ENCODE measurements around the gene GPR62. TPM values are rescaled to one million over a fixed set of nuclear protein-coding genes. Genes with fewer than 3 reads are reported as not detected.

The GPR62 gene
- total and polyA plus RNA-seq, 9 of the 15 experiments (the other 6 are each of a cell fraction or from before 2014, with no cell fraction given): not detected

- Histone ChIP-seq H3K27me3 (ENCODE audit: control insufficient read depth in 2 of 2, insufficient read depth in 2 of 2, low read length in 2 of 2) (peaks cover 0 to 6% of the 10 kb centered on the region in 2 experiments; a peak in 2 of 5 replicates), H2AFZ (ENCODE audit: low read depth, low read length) (no peak within 1 kb of the TSS; the same call in 1 of the 2 replicates), H4K20me1 (replicated peaks; ENCODE audit: control insufficient read depth, insufficient read depth, low read length) (0 out of 2 replicates have a peak, but pooled peaks cover 4% of the 10 kb centered on the region), H3K9me1 (ENCODE audit: control insufficient read depth, insufficient read depth, low read length) (peaks cover 3% of the 10 kb centered on the region), H3K79me2 (ENCODE audit: control insufficient read depth, insufficient read depth, low read length) (peaks cover 17% of the 10 kb centered on the region), H3K9me3 (replicated peaks; ENCODE audit: control insufficient read depth, insufficient read depth, low read depth, low read length) (no peaks in the 10 kb centered on the region), H3K4me3 (peak within 1 kb of the TSS; percentile 59), H3K4me1 (replicated peaks in 1 of 2; ENCODE audit: control insufficient read depth in 2 of 2, insufficient read depth in 2 of 2, low read length in 2 of 2) (peaks cover 2 to 57% of the 10 kb centered on the region in 2 experiments; a peak in 4 of 5 replicates), H3K27ac (ENCODE audit: extremely low read depth, low read depth, low read length) (peak within 1 kb of the TSS; percentile 71; the same call in 2 of the 3 replicates), H3K9ac (ENCODE audit: insufficient read depth in 1 of 2, low read depth in 2 of 2, low read length in 2 of 2) (peak within 1 kb of the TSS; percentile 43 to 91), H3K4me2 (ENCODE audit: insufficient read depth, low read length) (peak within 1 kb of the TSS; percentile 63), H3K36me3 (ENCODE audit: control insufficient read depth, insufficient read depth, low read length) (peaks cover 38% of the 10 kb centered on the region; the same call in 1 of the 3 replicates)
- ATAC-seq: peak; percentile 74
- CTCF ChIA-PET (ENCODE audit: low intra/inter-chr PET ratio): no interaction called here
- in situ Hi-C loops (cut with MboI) (no loop called here), intact Hi-C loops (cut with micrococcal nuclease) (no loop called here)
- DNase-seq (ENCODE audit: extremely low read depth in 1 of 4, low spot score in 3 of 4): peak; percentile 60 to 77 (median 76)
- FAIRE-seq: no peak
- 0% methylated on average over 5 of the region's 90 CpGs for WGBS (ENCODE audit: insufficient coverage, low coverage, missing lambda C conversion rate)
- BruUV-seq (replicated peaks): no TSS peak
- POLR2A ChIA-PET: interaction anchor here (0.5 to 0.6 kb wide), 3 partner anchors 9 to 258 kb away, joined by 3 read pairs; no protein-coding TSS in a partner anchor
- TF ChIP-seq ZNF354B (CRISPR knock-in tag; IDR thresholded peaks at IDR 0.05) (no peak), CTBP1 (IDR thresholded peaks at IDR 0.05; ENCODE audit: borderline replicate concordance) (peak; percentile 21; the same call in 1 of the 2 replicates), ZNF431 (CRISPR knock-in tag; IDR thresholded peaks at IDR 0.05) (no peak), HOXB6 (CRISPR knock-in tag; IDR thresholded peaks at IDR 0.05; ENCODE audit: borderline replicate concordance) (no peak), SNIP1 (IDR thresholded peaks at IDR 0.05; ENCODE audit: low read depth) (no peak), NRF1 (conservative IDR thresholded peaks at IDR 0.05 in 1 of 2, IDR thresholded peaks at IDR 0.05 in 1 of 2) (peak in 1 of 2 experiments; percentile 53; a peak in 2 of 4 replicates), CCNT2 (IDR thresholded peaks at IDR 0.05; ENCODE audit: borderline replicate concordance, extremely low read depth, insufficient read length, low read depth, low read length) (peak; percentile 45), REST (IDR thresholded peaks at IDR 0.05; ENCODE audit: borderline replicate concordance) (no peak), REST (CRISPR knock-in tag; IDR thresholded peaks at IDR 0.05; ENCODE audit: low read depth) (0 out of 2 replicates have a peak, but pooled peaks have one; percentile 51), POLR2AphosphoS5 (IDR thresholded peaks at IDR 0.05; ENCODE audit: control insufficient read depth, insufficient read depth, low read depth, low read length) (no peak), NCOA6 (IDR thresholded peaks at IDR 0.05) (no peak), VEZF1 (CRISPR knock-in tag; IDR thresholded peaks at IDR 0.05) (peak; percentile 94)
These were observed 12.4 kb downstream of the GPR62 start, which contains the start of gene PCBP4 for GRCh38 chr3:51967384-51968169. TSS of gene PCBP4 (minus strand) at chr3:51967454. CDS start at chr3:51961240, 6,214 bp downstream.

All from K562 (cell line).